HepG2 (cell line): ENCODE results near the gene DAPP1. TPM values are rescaled to one million over a fixed set of nuclear protein-coding genes. Genes with fewer than 3 reads are reported as not detected.

Experiments used
- AGO1 ChIP-seq: fragments of 200-400 bp; formaldehyde crosslinking; IDR thresholded peaks from 2 replicates; pipeline ENCODE4 v1.6.1; 2017; ENCODE audit warnings: mild to moderate bottlenecking, low read depth, low read length, moderate library complexity; ENCODE audit not compliant: poor library complexity, severe bottlenecking
- CC2D1A ChIP-seq: sonication (generic); formaldehyde crosslinking; IDR thresholded peaks from 2 replicates; pipeline ENCODE4 v1.8.1; 2023; ENCODE audit warnings: mild to moderate bottlenecking, missing genetic modification reagents
- DRAP1 ChIP-seq: IDR thresholded peaks from 2 replicates; pipeline ENCODE4 v1.6.1; 2016; ENCODE audit warnings: missing genetic modification reagents, missing compliant biosample characterization
- ELF3 ChIP-seq: IDR thresholded peaks from 2 replicates; pipeline ENCODE4 v1.6.1; 2016; ENCODE audit warnings: missing genetic modification reagents, missing compliant biosample characterization
- GMEB2 ChIP-seq: IDR thresholded peaks from 2 replicates; pipeline ENCODE4 v1.6.1; 2016; ENCODE audit warnings: missing biosample characterization, missing genetic modification reagents, low read depth
- HMGXB4 ChIP-seq, 2 experiments: sonication (generic) in 1 of 2; formaldehyde crosslinking in 1 of 2; IDR thresholded peaks; 2 replicates each; pipeline versions ENCODE4 v1.4.0 to v1.6.1; 2018 to 2020; ENCODE audit warnings: missing genetic modification reagents in 2 of 2, borderline replicate concordance in 1 of 2, low read depth in 1 of 2, mild to moderate bottlenecking in 1 of 2, missing biosample characterization in 1 of 2
- KDM2A ChIP-seq: sonication (generic); formaldehyde crosslinking; IDR thresholded peaks from 2 replicates; pipeline ENCODE4 v1.4.0; 2020; ENCODE audit warnings: low read depth, missing genetic modification reagents, borderline replicate concordance
- MTA1 ChIP-seq: sonication (generic); formaldehyde crosslinking; IDR thresholded peaks from 2 replicates; pipeline ENCODE4 v1.4.0; 2020; ENCODE audit warnings: missing genetic modification reagents, mild to moderate bottlenecking, borderline replicate concordance
- PREB ChIP-seq: sonication (generic); formaldehyde crosslinking; IDR thresholded peaks from 2 replicates; pipeline ENCODE4 v1.4.0; 2020; ENCODE audit warnings: missing genetic modification reagents
- RAD21 ChIP-seq: fragments of 450-650 bp; formaldehyde crosslinking; IDR thresholded peaks from 2 replicates; pipeline ENCODE4 v1.5.0; 2020; ENCODE audit warnings: mild to moderate bottlenecking
- STAG1 ChIP-seq: sonication (generic); formaldehyde crosslinking; IDR thresholded peaks from 2 replicates; pipeline ENCODE4 v1.4.0; 2020; ENCODE audit warnings: missing genetic modification reagents
- THAP11 ChIP-seq: IDR thresholded peaks from 2 replicates; pipeline ENCODE4 v1.6.1; 2016; ENCODE audit warnings: missing biosample characterization, missing genetic modification reagents
- TOE1 ChIP-seq: sonication (generic); formaldehyde crosslinking; IDR thresholded peaks from 2 replicates; pipeline ENCODE4 v1.4.0; 2020; ENCODE audit warnings: mild to moderate bottlenecking, missing genetic modification reagents
- TSC22D2 ChIP-seq: sonication (generic); formaldehyde crosslinking; IDR thresholded peaks from 2 replicates; pipeline ENCODE4 v1.5.1; 2020; ENCODE audit warnings: missing genetic modification reagents, mild to moderate bottlenecking, borderline replicate concordance
- ZFX ChIP-seq: sonication (generic); formaldehyde crosslinking; IDR thresholded peaks from 2 replicates; pipeline ENCODE4 v1.4.0; 2020; ENCODE audit warnings: mild to moderate bottlenecking, low read depth, missing genetic modification reagents, moderate library complexity
- ZGPAT ChIP-seq: IDR thresholded peaks from 2 replicates; pipeline ENCODE4 v1.6.1; 2016; ENCODE audit warnings: mild to moderate bottlenecking
- ZNF34 ChIP-seq: sonication (generic); formaldehyde crosslinking; IDR thresholded peaks from 2 replicates; pipeline ENCODE4 v1.4.0; 2020; ENCODE audit warnings: mild to moderate bottlenecking, missing genetic modification reagents, borderline replicate concordance
- ZNF580 ChIP-seq: IDR thresholded peaks from 2 replicates; pipeline ENCODE4 v1.6.1; 2016; ENCODE audit warnings: low read depth, borderline replicate concordance
- ZNF770 ChIP-seq: sonication (generic); formaldehyde crosslinking; IDR thresholded peaks from 2 replicates; pipeline ENCODE4 v1.5.0; 2020; ENCODE audit warnings: mild to moderate bottlenecking, missing genetic modification reagents
- ZNF772 ChIP-seq: sonication (generic); formaldehyde crosslinking; IDR thresholded peaks from 2 replicates; pipeline ENCODE4 v1.5.0; 2020; ENCODE audit warnings: mild to moderate bottlenecking, missing genetic modification reagents
- polyA plus RNA-seq, 8 experiments: library from polyadenylated mRNA; depleted of rRNA in 3 of 8; stranded (reverse) in 7 of 8; unstranded in 1 of 8; fragments of >200 nt; fragmentation: Illumina TruSeq in 4 of 8; extraction: Trizol in 4 of 8; gene quantifications; 2 replicates each; pipeline versions ENCODE4 v1.2.1 to v1.2.3, GENCODE V29; 2011 to 2016; ENCODE audit warnings: low read depth in 4 of 8, missing spikeins in 1 of 8, mixed read lengths in 1 of 8; ENCODE audit not compliant: insufficient read depth in 1 of 8
- total RNA-seq, 5 experiments: library from RNA; depleted of rRNA; stranded (reverse); fragments of >200 nt; fragmentation: Illumina TruSeq; extraction: Trizol; gene quantifications; 2 replicates each; pipeline ENCODE4 v1.2.3, GENCODE V29; 2016; ENCODE audit warnings: low read depth in 1 of 5

The DAPP1 gene
- total and polyA plus RNA-seq, 2 of the 13 experiments (the other 11 are each of a cell fraction or from before 2014, with no cell fraction given): not detected

GRCh38 chr4:99808260-99808857 is 8.3 kb upstream of the DAPP1 start (continued):
- no peak for TF ChIP-seq ZNF770 (CRISPR knock-in tag)
- TF ChIP-seq AGO1: no peak
- TF ChIP-seq HMGXB4 (CRISPR knock-in tag; IDR thresholded peaks at IDR 0.05; ENCODE audit: borderline replicate concordance in 1 of 2, low read depth in 1 of 2): 0 out of 4 replicates have a peak, but pooled peaks of 1 of the 2 experiments have one; percentile 26
- TF ChIP-seq GMEB2: no peak
- TF ChIP-seq STAG1 (CRISPR knock-in tag): peak; percentile 92
- no peak for TF ChIP-seq PREB
- peak; percentile 17; the same call in 1 of the 2 replicates for TF ChIP-seq ELF3 (CRISPR knock-in tag)
- no peak for TF ChIP-seq CC2D1A
- TF ChIP-seq THAP11 (CRISPR knock-in tag): 0 out of 2 replicates have a peak, but pooled peaks have one; percentile 17
- no peak for TF ChIP-seq ZNF772 (CRISPR knock-in tag)
- TF ChIP-seq DRAP1: no peak
- no peak for TF ChIP-seq ZGPAT (CRISPR knock-in tag)
- peak; percentile 73 for TF ChIP-seq RAD21 (CRISPR knock-in tag)
- no peak for TF ChIP-seq MTA1 (CRISPR knock-in tag)
- no peak for TF ChIP-seq ZNF34
- peak; percentile 34; the same call in 1 of the 2 replicates for TF ChIP-seq ZNF580 (CRISPR knock-in tag)
- no peak for TF ChIP-seq TSC22D2 (CRISPR knock-in tag)
- peak; percentile 33; the same call in 1 of the 2 replicates for TF ChIP-seq KDM2A (CRISPR knock-in tag)
- TF ChIP-seq TOE1 (CRISPR knock-in tag): 0 out of 2 replicates have a peak, but pooled peaks have one; percentile 48
- TF ChIP-seq ZFX (CRISPR knock-in tag): no peak
